NCI-H1436 treated with DMSO at 0.1 percent for 48 hours (cell line): Measurements from ENCODE around the gene SHB.

ENCODE experiments used
- DNase-seq: peaks from one replicate; lab custom pipeline; 2025; lab: John Stamatoyannopoulos, UW

Gene SHB

DNA sequence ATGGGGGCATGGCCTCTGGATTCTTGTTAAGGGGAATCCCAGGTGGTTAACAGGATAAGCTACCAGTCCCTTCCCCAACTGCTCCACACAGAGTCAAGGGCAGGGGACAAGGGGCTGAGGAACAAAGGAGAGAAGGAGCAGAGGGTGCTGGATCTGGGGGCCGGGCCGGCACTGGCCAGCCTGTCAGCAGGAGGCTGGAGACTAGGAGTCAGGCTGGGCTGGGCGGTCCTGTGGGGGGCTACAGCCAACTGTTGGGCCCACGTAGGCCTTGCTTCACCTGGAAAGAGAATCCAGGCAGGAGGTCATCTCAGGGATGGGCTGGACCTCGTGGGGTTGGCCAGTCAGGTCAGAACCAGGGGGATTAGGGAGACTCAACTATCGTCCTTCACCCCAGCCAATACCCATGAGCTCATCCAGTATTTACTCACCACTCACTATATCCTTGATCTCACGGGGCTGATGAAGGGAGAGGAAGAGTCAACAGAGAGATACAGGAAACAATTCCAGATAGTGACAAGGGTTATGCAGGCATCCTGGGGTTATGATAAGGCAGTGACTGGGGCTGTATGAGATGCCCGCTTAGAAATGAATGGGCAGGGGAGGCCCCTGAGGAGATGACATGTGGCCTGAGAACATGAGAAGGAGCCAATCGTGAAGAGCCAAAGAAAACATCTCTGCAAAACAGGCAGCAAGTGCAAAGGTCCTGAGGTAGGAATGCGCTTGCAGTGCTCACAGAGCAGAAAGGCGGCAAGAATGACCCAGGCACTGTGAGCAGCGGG lies 117.2 kb downstream of the SHB start:
- DNase-seq, result no peak

DNA sequence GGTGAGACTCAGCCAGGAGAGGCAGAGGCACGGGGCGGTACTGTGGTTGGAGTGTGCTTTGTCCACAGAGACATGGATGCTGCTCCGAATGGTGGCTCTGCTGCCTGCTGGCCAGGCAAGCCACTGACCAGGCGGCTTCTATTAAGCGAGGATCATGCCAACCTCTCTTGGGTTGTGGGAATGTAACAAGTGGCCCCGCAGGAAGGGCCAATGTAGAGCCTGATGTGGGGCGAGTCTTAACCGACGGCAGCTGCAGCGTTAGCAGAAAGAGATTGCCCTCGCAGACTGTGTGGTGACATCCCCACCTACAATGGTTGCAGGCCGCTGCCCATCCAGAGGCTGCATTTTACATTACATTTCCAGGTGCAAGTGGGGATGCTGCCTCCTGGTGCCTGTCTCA lies 118.5 kb downstream of the SHB start:
- no peak for DNase-seq

- no peak for DNase-seq
Measured at GRCh38 chr9:37949576-37949975, 119.5 kb downstream of the SHB start.

DNA sequence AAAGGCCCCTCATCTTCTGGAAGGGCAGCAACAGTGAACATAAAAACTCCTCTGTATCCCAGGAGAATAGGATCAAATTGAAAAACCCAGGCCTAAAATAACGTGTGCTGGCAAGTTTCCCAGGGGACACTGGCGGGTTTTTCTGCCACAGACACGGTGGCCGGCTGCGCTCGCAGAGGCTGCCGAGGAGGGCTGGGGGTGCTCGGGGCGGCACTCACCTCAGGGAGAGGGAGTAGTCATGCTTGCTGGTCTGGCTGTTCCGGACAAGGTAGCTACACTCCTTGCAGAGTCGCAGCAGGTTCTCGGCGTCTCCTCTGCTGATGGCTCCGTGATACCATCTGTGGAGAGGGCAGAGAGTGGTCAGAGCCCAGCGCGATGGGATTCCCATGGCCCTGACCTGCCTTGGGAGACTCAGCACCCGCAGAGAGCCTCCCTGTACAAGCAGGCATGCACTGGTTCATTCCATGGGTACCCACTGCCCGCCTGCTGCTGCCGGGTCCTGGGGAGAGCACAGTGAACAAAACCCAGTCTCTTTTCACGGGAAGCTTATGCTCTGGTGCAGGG lies 120.5 kb downstream of the SHB start:
- no peak for DNase-seq

DNA sequence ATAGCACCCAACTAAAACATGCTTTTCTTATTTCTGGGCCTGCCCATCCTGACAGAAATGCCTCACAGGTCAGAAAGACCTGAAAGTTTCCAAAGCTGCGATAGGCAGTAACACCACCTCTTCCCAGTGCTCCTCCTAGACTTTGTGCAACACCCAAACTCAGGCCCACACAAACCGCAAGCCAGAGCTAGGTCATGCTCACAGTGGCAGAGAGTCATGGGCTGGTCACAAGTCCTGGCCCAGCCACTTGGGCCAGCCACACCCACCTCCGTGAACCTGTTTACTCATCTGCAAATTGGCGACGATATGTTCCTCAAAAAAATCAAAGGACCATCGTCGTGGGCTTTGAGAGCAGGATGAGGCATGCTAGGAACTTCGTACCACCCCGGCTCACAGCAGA lies 121.0 kb downstream of the SHB start:
- DNase-seq, result no peak

DNA sequence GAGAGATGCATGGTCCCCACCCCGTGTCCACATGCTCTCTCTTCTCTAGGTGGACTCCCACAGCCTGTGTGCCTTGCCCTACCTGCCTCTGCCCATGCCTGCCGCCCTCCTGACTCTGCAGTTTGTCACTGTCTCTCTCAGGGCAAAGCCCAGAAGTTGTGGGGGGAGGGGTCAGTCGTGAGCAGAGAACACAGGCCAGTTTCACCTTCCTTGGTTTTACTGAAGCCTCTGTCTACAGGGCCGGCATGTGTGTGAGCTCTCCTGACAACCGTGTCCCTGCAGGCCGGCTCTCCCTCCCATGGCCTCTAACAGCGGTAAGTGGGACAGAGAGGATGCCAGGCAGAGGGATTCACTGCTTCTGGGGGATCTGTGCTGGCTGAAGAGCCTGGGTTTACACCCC lies 121.6 kb downstream of the SHB start:
- no peak for DNase-seq

DNA sequence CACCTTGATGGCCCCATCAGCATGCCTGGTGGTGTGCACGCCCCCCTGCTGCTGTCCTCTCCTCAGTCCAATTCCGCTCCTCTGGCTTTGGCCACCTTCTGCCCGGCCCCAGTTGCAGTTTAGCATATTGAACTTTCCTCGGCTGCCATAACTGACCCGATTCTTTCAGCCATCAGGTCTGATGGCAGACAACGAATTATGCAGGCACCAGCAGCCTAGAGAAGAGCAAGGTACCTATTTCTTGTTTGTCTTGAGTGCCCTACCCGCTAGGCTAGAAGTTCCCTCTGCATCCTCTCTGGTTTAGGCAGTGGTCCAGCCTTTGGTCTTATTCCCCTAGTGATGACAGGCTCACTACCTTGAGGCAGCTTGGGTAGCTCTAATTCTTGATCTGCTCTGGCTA lies 122.1 kb downstream of the SHB start:
- DNase-seq, result no peak

GRCh38 chr9:37946041-37946440 lies 123.0 kb downstream of the SHB start:
- no peak for DNase-seq

GRCh38 chr9:37944671-37945481 lies 124.2 kb downstream of the SHB start:
- no peak for DNase-seq

GRCh38 chr9:37944266-37944650 lies 124.8 kb downstream of the SHB start:
- no peak for DNase-seq

DNA sequence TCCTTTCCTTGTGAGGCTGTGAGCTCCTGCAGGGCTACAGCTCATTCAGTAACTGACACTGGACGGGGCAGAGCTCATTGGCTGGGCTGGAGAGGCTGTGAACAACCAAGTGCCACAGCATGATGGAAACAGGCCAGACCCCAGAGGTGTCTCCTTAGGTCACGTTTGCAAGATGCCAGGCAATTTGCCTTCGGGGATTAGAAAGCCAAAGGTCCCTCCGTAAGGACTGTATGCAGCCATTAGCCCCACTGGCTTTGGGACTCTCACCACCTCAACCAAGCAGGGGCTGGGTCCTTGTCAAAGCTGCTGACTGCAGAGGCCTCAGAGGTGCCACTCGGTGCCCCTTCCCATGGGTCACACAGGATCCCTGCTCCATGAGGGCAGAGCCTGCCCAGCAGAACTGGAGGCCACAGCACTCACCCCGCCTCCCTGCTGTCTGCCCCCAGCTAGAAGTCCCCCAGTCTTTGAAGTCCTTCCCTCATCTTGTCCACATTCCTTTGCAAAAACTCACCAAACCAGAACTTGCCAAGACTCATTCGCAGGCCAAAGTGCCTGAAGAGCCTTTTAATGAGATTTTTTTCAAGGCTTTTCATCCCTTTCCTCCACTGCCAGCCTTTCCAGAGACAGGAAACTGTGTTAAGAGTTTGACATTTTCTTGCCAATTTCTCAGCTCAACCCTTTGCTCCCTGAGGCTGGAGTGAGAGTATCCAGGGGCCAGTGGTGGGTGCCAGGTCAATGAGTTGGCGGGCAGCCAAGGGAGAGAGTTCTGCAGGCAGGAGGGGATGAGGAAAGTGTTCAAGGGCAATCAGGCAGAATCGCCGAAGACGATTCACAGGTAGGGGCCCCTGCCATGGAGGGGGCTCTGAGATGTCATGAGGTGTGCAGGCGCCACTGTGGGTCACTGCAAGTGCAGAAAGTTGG lies 125.4 kb downstream of the SHB start:
- no peak for DNase-seq

GRCh38 chr9:37942621-37943344 lies 126.2 kb downstream of the SHB start:
- DNase-seq, result no peak

DNA sequence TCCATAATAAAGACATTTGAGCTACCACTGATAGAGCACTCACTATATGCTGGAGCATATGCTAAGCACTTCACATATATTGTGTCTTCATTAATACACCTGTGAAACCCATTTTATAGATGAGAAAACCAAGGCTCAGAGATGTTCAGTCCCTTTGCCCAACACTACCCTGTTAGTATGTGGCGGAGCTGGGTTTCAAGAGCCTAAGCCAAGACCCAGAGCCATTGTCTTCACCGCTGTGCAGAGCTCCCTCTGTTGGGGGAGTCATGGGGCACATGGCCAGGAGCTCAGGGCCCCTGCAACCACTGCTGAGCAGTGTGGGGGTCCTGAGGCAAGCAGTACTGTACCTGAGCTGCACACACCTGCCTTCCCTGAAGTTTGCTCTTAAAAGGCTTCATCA lies 127.8 kb downstream of the SHB start:
- DNase-seq, result no peak

DNA sequence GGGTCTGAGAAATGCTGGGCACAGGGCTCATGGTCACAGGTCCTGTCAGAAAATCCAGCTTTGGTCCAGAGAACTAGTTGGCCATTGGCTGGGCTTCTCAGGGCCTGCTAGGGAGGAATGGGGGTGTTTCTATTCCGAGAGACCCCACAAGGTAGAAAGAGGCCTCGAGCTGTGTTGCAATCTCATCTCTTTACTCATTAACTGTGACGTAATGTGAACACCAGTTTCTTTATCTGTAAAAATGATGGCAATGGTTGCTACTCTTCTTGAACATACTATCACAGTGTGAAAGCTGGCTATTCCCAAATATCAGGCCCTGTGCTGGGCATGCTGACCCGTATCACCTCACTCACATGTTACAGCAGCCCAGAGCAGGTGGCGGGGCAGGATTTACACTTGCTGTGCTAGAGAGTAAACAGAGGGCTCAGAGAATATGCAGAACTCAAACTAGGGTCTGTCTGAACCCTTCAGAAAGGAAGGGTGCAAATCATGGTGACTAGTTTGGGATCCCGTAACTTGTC lies 129.4 kb downstream of the SHB start:
- no peak for DNase-seq

GRCh38 chr9:37938121-37938891 lies 130.7 kb downstream of the SHB start:
- DNase-seq, result no peak

GRCh38 chr9:37937366-37937765 lies 131.7 kb downstream of the SHB start:
- no peak for DNase-seq

- no peak for DNase-seq
Measured at GRCh38 chr9:37936965-37937364, 132.1 kb downstream of the SHB start.

DNA sequence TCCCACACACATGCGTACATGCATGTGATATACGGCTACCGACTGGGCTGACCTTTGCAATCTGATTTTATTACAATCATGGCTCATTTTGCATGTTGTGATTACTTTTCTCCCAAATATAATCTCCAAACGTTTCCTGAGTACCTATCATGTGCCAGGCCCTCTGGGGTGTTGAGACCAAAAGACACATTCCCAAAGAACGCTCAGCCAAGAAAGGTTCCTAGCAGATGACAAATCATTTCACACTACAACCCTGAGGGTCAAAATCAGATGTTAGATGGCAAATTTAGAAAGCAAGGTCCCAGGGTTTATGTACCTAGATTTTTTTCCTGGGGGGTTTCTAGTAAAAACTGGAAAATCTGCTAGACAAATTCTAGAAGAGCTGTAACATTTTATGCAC lies 132.7 kb downstream of the SHB start:
- no peak for DNase-seq

GRCh38 chr9:37935096-37935495 lies 133.9 kb downstream of the SHB start:
- DNase-seq, result no peak

DNA sequence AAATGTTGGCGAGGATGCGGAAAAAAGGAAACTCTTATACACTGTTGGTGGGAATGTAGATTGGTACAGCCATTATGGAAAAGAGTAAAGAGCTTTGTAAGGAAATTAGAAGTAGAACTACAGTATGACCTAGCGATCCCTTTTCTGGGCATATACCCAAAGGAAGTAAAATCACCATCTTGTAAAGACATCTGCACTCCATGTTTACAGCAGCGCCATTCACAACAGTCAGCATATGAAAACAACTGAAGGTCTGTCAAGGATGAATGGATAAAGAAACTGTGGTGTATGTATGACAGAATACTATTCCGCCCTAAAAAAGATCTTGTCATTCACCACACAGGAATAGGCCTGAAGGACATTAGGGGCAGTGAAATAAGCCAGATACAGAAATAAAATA lies 137.4 kb downstream of the SHB start:
- DNase-seq, result no peak
